GM23338 (cell line): ENCODE data around the gene CLCF1. TPM values are rescaled to one million over a fixed set of nuclear protein-coding genes. Genes with fewer than 3 reads are reported as not detected.
"Not testable (repeated sequence)": the region's sequence is repeated elsewhere in the genome, so short reads cannot be mapped to it uniquely, and the experiment has no call there.

ENCODE experiments used
- ATAC-seq: fragments of 200-7000 bp; cut with Tn5 transposase; 3 replicates; pipeline ENCODE4 v1.9.1; 2020
- DNase-seq: peaks from one replicate; pipeline ENCODE4 v3.0.0-alpha.2; 2015; ENCODE audit warnings: low spot score
- H2AFZ ChIP-seq: fragments of 200-600 bp; sonication (generic); 2 replicates; pipeline ENCODE4 v1.8.0; 2016; ENCODE audit warnings: antibody characterized with exemption, mild to moderate bottlenecking, moderate library complexity
- H3F3A ChIP-seq: fragments of 200-600 bp; sonication (generic); replicated peaks from 2 replicates; pipeline ENCODE4 v1.8.0; 2017; ENCODE audit warnings: antibody characterized with exemption, mixed run types, low read depth
- H3K27ac ChIP-seq: fragments of 200-600 bp; sonication (generic); 2 replicates; pipeline ENCODE4 v1.6.1; 2016; ENCODE audit warnings: low read depth
- H3K27me3 ChIP-seq: fragments of 200-600 bp; sonication (generic); 2 replicates; pipeline ENCODE4 v1.8.0; 2016; ENCODE audit warnings: mild to moderate bottlenecking, mixed run types, moderate library complexity; ENCODE audit not compliant: insufficient read depth
- H3K36me3 ChIP-seq: fragments of 200-600 bp; sonication (generic); 2 replicates; pipeline ENCODE4 v1.8.0; 2016; ENCODE audit warnings: mild to moderate bottlenecking; ENCODE audit not compliant: insufficient read depth
- H3K4me1 ChIP-seq: fragments of 200-600 bp; sonication (generic); 2 replicates; pipeline ENCODE4 v1.8.0; 2016; ENCODE audit warnings: mild to moderate bottlenecking, moderate library complexity; ENCODE audit not compliant: insufficient read depth
- H3K4me2 ChIP-seq: fragments of 200-600 bp; sonication (generic); 2 replicates; pipeline ENCODE4 v1.7.1; 2017; ENCODE audit warnings: mixed run types
- H3K4me3 ChIP-seq: fragments of 200-600 bp; sonication (generic); 2 replicates; pipeline ENCODE4 v1.6.1; 2016; ENCODE audit warnings: mixed run types
- H3K79me2 ChIP-seq: fragments of 200-600 bp; sonication (generic); replicated peaks from 2 replicates; pipeline ENCODE4 v1.8.0; 2017; ENCODE audit warnings: mild to moderate bottlenecking; ENCODE audit not compliant: insufficient read depth
- H3K9me2 ChIP-seq: fragments of 200-600 bp; sonication (generic); 2 replicates; pipeline ENCODE4 v1.8.0; 2017; ENCODE audit not compliant: insufficient read depth
- H4K20me1 ChIP-seq: fragments of 200-600 bp; sonication (generic); replicated peaks from 2 replicates; pipeline ENCODE4 v1.8.0; 2017; ENCODE audit warnings: mild to moderate bottlenecking; ENCODE audit not compliant: insufficient read depth
- H3K27ac Mint-ChIP-seq: 2 replicates; pipeline ENCODE4 v1.8.0; 2020; ENCODE audit warnings: inconsistent platforms, mild to moderate bottlenecking, moderate library complexity, mixed read lengths
- H3K27me3 Mint-ChIP-seq: 3 replicates; pipeline ENCODE4 v1.8.0; 2022; ENCODE audit warnings: low read depth, mild to moderate bottlenecking, moderate library complexity, mixed read lengths, inconsistent platforms; ENCODE audit not compliant: insufficient read depth, poor library complexity
- H3K36me3 Mint-ChIP-seq: 3 replicates; pipeline ENCODE4 v1.8.0; 2021; ENCODE audit warnings: low read depth, mild to moderate bottlenecking, inconsistent platforms, moderate library complexity, mixed read lengths
- H3K4me1 Mint-ChIP-seq: 3 replicates; pipeline ENCODE4 v1.8.0; 2020; ENCODE audit warnings: mild to moderate bottlenecking, inconsistent platforms, mixed read lengths
- H3K4me3 Mint-ChIP-seq: 3 replicates; pipeline ENCODE4 v1.8.0; 2021; ENCODE audit warnings: moderate library complexity, mild to moderate bottlenecking, inconsistent platforms, mixed read lengths
- H3K9me3 Mint-ChIP-seq: 3 replicates; pipeline ENCODE4 v1.8.0; 2020; ENCODE audit warnings: moderate library complexity, mild to moderate bottlenecking, inconsistent platforms, mixed read lengths
- EZH2phosphoT487 ChIP-seq: fragments of 200-600 bp; sonication (generic); IDR thresholded peaks from one replicate; pipeline ENCODE4 v1.8.1; 2018; ENCODE audit warnings: antibody characterized with exemption; ENCODE audit not compliant: unreplicated experiment
- NANOG ChIP-seq: IDR thresholded peaks from 2 replicates; pipeline ENCODE4 v1.6.1; 2016; ENCODE audit warnings: antibody characterized with exemption, borderline replicate concordance
- STAT1 ChIP-seq: IDR thresholded peaks from one replicate; pipeline ENCODE4 v1.6.1; 2016; ENCODE audit warnings: antibody characterized with exemption; ENCODE audit not compliant: unreplicated experiment
- ZNF114 ChIP-seq: fragments of 250-450 bp; sonication (Bioruptor Pico); IDR thresholded peaks from 2 replicates; pipeline ENCODE4 v1.5.0; 2020; ENCODE audit warnings: mild to moderate bottlenecking, moderate library complexity
- ZNF331 ChIP-seq: fragments of 250-450 bp; sonication (Bioruptor Pico); IDR thresholded peaks from 2 replicates; pipeline ENCODE4 v1.5.0; 2020; ENCODE audit warnings: low read depth, mild to moderate bottlenecking, moderate library complexity
- ZNF462 ChIP-seq: fragments of 250-450 bp; sonication (Bioruptor Pico); IDR thresholded peaks from 2 replicates; pipeline ENCODE4 v1.5.0; 2020; ENCODE audit warnings: mild to moderate bottlenecking, moderate library complexity
- polyA plus RNA-seq: library from polyadenylated mRNA; unstranded; fragments of >200 nt; fragmentation: Nextera tagmentation; extraction: Ambion mirVana; gene quantifications from 2 replicates; pipeline ENCODE4 v1.2.1, GENCODE V29; 2016
- total RNA-seq: library from RNA; depleted of rRNA; stranded (reverse); fragments of >200 nt; shearing (Covaris generic); gene quantifications from 2 replicates; pipeline ENCODE4 v1.2.3, GENCODE V29; 2014
- TF ChIP-seq, protein P1 (sequence below): IDR thresholded peaks from 2 replicates; pipeline ENCODE4 v1.6.1; 2016; ENCODE audit warnings: antibody characterized with exemption

The CLCF1 gene
- total and polyA plus RNA-seq, 2 experiments from 2014 or later = 0.32 TPM; not detected in 1

- Histone ChIP-seq H3F3A (peaks cover 11% of the 10 kb centered on the region; the same call in 1 of the 2 replicates), H3K4me2 (peak overlapping the region; percentile 91), H3K27me3 (peaks cover 32% of the 10 kb centered on the region), H3K4me3 (peak overlapping the region; percentile 76; the same call in 1 of the 2 replicates)
- not testable (repeated sequence) for H3K36me3 Mint-ChIP-seq, DNase-seq, H3K9me2 ChIP-seq, H3K27ac ChIP-seq, H2AFZ ChIP-seq, ATAC-seq, H3K36me3 ChIP-seq, H4K20me1 ChIP-seq, H3K79me2 ChIP-seq, H3K27ac Mint-ChIP-seq, H3K9me3 Mint-ChIP-seq, H3K4me1 ChIP-seq
- H3K27me3 Mint-ChIP-seq = peaks cover 23% of the 10 kb centered on the region
- peak overlapping the region; percentile 92 for H3K4me3 Mint-ChIP-seq
- peaks cover 11% of the 10 kb centered on the region for H3K4me1 Mint-ChIP-seq
Measured at GRCh38 chr11:67318876-67319275, 54.5 kb downstream of the CLCF1 start.

DNA sequence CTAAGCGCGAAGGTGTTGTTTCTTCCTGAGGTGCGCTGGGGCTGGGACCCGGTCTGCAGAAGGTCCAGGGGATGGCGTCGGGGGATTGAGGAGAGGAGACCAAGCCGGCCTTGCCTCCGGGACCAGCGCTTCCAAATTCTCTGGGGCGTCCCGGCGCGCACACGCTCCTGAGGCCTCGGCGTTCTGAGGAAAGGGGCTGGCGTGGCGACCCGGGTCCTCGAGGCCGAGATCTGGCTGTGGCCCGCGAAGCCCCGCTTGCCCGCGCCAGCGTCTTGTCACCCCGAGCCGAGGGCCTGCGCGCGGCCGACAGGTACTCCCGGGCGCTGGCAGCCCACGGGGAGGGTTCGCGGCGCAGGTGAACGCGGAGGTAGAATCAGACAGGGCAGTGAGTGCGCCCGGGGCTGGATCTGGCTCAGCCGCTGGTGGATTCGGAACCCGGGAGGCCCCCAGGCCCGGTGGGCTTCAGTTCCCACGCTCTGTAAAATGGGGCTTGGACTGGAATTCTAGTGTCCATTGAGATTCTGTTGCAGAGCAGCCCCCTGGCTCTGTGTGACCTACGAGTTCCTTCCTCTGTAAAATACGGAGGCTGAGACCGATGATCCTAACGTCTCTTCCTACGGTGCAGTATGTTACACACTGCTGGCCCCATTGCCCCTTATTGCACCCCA is 55.4 kb downstream of the CLCF1 start:
- H3K4me2 ChIP-seq = peak overlapping the region; percentile 91
- H3K27ac Mint-ChIP-seq = peak overlapping the region; percentile 93; the same call in 1 of the 2 replicates

More for the DNA sequence above, 55.4 kb downstream of the CLCF1 start:
- Histone ChIP-seq H3K79me2 (no peaks in the 10 kb centered on the region), H3K4me3 (peak overlapping the region; percentile 76), H4K20me1 (no peaks in the 10 kb centered on the region), H3K27me3 (peaks cover 32% of the 10 kb centered on the region), H3K9me2 (no peaks in the 10 kb centered on the region), H3K27ac (no peak overlapping the region), H2AFZ (peak overlapping the region; percentile 96), H3K36me3 (no peaks in the 10 kb centered on the region), H3F3A (peaks cover 11% of the 10 kb centered on the region; the same call in 1 of the 2 replicates), H3K4me1 (peaks cover 8% of the 10 kb centered on the region)
- ATAC-seq (peak; percentile 39), DNase-seq (no peak)
- TF ChIP-seq ZNF462 (CRISPR knock-in tag) = no peak
- no peak for TF ChIP-seq ZNF331 (CRISPR knock-in tag)
- no peak for TF ChIP-seq EZH2phosphoT487
- no peak for TF ChIP-seq STAT1
- TF ChIP-seq NANOG = no peak
- TF ChIP-seq, protein P1, sequence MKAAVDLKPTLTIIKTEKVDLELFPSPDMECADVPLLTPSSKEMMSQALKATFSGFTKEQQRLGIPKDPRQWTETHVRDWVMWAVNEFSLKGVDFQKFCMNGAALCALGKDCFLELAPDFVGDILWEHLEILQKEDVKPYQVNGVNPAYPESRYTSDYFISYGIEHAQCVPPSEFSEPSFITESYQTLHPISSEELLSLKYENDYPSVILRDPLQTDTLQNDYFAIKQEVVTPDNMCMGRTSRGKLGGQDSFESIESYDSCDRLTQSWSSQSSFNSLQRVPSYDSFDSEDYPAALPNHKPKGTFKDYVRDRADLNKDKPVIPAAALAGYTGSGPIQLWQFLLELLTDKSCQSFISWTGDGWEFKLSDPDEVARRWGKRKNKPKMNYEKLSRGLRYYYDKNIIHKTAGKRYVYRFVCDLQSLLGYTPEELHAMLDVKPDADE = no peak
- no peak for TF ChIP-seq ZNF114 (CRISPR knock-in tag)
- Mint-ChIP-seq H3K4me3 (peak overlapping the region; percentile 92), H3K36me3 (no peaks in the 10 kb centered on the region), H3K4me1 (peaks cover 11% of the 10 kb centered on the region), H3K27me3 (peaks cover 26% of the 10 kb centered on the region), H3K9me3 (no peaks in the 10 kb centered on the region; the same call in 2 of the 3 replicates)
